ENCODE results near the gene CDHR2.

The CDHR2 gene

DNA sequence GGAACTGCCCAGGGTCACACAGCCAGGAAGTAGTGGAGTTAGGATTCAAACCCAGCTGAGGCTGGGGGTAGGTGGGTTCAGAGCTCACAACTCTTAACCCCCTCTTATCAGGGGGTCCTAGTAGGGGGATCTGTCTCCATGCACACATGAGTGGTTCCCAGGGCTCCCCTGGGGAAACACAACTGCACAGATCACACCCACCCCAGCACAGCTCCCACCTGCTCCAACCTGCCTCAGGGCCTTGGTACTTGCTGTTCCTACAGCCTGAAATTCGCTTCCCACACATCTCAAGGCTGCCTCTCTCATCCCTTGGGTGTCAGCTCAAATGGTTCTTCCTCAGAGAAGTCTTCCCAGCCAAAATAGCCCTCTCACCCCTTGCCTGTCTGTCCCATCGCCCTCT is 76.4 kb downstream of the CDHR2 start:
- DNase-seq: no peak

DNA sequence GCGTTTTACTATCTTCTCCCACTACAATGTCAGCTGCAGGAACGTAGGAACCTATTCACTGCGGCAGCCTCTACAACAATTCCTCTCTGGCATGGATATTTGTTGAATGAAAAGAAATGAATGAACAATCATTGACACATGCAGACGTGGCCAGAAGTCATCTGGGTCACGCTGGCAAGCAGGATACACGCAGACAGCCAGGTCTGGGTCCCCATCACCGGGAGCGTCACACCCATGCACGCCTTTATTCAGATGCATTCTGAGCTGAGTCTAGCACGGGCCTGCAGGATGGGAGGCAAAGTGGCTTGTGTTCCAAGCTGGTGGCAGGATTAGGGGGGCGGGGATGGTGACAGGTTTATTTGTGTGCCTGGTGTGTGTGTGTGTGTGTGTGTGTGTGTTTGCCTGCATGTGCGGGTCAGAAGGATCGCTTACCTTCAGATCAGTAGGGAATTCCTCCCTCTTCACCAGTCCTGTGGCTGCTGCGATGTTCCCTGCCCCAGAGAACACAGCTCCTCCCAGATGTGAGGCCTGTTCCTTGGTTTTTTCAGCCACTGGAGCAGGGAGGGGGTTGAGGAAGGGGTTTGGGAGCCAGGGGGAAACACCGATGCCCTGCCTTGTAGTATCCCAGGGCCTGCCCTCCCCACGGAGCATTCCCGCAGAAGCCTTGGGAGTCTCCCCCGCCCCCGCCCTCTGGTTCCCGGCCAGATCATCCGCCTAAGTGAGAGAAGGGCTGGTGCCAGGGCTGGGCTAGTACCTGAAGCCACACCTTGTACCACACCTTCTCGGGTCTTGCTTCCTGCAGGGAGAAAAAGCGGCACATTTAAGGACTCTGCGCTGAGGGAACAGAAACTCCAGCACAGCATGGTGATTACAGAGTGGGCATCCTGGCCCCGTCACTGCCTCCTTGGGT is 77.1 kb downstream of the CDHR2 start:
- no peak for DNase-seq

- no peak for DNase-seq
Observed at GRCh38 chr5:176626876-176627236, 77.7 kb downstream of the CDHR2 start.

GRCh38 chr5:176627582-176627981 is 78.4 kb downstream of the CDHR2 start:
- no peak for DNase-seq

DNA sequence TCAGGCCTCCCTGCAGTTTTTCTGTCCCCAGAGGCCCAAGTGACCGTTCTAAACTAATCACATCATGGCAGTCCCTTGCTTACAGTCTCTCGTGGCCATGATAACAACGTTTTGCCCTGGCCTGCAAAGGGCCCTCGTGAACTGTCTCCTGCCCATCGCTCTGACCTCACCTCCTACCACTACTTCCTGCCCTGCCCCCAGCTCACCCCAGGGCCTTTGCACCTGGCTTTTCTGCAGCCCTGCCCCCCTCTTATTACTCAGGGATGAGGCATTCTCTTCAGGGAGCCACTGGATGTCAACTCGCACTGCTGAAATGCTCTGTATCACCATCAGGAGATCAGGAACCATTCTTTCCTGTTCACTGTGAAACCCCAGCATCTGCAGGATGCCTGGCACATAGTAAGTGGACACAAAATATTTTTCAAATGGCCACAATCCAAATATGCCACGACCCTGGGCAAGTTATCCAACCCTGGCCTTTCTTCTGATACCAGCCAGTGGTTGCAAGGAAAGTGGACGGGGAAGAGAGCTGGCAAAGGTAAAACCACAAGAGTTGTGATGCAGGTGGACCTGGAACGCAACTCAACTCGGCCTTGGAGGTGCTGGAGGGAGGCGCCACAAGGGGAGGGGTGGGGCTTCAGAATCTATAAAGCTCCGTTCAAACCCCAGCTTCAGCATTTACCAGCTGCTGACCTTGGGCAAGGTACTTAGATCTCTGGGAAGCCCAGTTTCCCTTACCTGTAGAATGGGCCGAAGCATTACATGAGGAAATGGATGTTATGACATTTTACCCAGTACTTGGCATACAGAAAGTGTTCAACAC is 79.5 kb downstream of the CDHR2 start:
- no peak for DNase-seq

- DNase-seq: no peak
Observed at GRCh38 chr5:176629317-176629852, 80.2 kb downstream of the CDHR2 start.

- DNase-seq: no peak
Observed at GRCh38 chr5:176629853-176630680, 80.9 kb downstream of the CDHR2 start, which contains the start of the genes EIF4E1B and SNCB. EIF4E1B (plus strand) TSS chr5:176630675; CDS start chr5:176642788, 12,113 bp downstream. SNCB (minus strand) TSS chr5:176630534; CDS start chr5:176629654, 880 bp downstream.

DNA sequence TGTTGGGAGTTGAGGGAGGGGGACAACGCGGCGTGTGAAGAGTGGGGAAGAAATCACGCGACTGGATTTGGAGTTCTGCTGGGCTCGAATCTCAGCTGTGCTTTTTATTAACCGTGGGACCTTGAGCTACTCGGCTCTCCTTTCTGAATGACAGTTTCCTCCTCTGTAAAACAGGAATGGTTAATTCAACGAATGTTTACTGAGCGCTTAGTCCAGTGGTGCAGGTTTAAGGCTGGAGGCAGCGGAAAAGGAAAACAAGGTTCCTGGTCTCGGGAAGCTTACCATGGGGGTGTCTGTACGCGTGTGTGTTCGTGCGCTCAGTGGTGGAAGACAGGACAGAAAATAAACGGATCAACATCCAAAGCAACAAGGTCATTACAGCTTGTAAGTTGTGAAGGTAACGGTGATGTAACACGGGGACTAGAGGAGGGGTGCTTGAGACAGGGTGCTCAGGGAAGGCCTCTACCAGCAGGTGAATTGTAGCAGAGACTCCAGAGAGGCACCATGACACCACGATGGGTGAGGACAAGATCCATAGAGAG is 81.6 kb downstream of the CDHR2 start:
- DNase-seq: no peak

DNA sequence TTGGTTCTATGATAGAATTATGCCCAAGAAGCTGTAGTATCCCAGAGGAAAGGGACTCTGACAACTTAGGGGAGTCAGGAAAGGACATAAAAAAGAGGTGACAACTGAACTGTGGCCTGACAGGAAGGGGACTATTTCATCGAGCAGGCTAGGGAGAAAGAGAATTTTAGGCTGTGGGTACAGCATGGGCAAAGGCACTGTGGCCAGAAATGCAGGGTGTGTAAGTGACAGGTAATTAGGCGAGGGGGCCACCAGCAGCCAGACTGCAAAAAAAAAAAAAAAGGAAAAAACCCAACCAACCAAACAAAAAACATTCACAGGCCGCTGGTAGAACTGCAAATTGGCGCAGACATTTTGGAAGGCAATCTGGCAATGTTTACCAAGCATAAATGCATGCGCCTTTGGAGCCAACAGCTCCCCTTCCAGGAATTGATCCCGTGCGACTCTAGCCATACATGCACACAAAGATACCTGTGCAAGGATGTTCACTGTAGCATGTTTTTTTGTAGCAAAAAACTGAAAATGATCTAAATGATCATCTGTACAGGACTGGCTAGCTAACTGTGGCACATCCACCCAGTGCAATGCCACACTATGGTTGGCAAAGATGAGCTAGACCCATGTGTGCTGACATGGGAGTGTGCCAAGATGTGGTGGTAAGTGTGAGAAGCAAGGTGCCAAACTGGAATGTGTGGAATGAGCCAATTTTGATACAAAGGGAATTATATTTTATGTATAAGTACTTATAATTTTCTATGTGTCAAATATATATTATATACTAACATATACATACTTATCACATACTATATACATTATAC is 82.5 kb downstream of the CDHR2 start:
- peak in 1 of 2 experiments; percentile 56 for DNase-seq

GRCh38 chr5:176632745-176633144 is 83.6 kb downstream of the CDHR2 start:
- peak; percentile 37 to 89 for DNase-seq

GRCh38 chr5:176633598-176633997 is 84.5 kb downstream of the CDHR2 start:
- no peak for DNase-seq

DNA sequence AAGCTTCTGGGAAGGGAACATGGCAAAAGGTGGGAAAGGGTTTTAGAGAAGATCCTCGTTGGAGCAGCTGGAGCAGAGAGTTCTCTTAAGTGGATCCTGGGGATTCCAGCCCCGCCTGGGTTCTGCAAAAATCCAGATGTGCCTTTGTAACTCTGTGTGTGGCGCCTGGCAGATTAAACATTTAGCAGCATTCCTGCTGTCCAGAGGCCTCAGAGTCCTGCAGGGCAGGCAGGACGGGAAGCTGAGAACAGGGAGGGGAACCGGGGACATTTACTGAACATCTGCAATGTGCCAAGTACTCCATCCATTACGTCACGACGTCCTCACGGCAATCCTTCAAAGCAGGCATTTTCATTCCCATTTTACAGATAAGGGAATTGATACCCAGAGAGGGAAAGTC is 87.3 kb downstream of the CDHR2 start:
- no peak for DNase-seq

DNA sequence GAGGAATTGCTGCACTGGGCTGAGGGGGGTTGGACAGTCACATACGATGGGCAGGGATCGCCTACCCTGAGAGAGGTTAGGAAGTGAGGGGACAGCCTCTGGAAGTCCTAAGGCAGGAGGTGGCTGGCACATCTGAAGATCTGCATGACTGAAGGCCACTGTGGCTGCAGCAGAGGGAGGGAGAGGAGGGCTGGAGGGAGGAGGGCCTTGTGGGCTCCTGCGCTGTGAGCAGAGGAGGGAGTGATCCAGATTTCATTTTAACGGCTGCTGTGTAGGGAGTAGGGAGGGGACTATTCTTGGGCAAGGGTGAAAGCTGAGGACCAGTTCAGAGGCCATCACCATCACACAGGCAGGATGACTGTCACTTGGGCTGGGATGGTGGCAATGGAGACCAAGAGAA is 88.4 kb downstream of the CDHR2 start:
- DNase-seq: no peak

DNA sequence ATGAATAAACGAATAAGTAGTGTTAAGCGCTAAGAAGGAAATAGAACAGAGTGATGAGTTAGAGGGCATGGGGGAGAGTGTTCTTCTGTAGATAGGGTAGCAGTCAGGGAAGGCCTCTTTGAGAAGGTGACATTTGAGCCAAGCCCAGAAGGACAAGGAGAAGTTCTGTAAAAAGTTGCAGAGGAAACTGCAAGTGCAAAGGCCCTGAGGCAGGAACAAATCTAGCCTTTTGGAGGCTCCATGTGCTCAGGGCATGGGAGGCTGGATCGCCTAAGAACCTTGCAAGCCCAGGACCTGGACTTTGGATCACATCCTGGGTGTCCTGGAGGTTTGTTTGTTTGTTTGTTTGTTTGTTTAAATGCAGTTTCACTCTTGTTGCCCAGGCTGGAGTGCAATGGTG is 89.3 kb downstream of the CDHR2 start:
- no peak for DNase-seq

GRCh38 chr5:176639208-176639607 is 90.1 kb downstream of the CDHR2 start:
- DNase-seq: no peak

DNA sequence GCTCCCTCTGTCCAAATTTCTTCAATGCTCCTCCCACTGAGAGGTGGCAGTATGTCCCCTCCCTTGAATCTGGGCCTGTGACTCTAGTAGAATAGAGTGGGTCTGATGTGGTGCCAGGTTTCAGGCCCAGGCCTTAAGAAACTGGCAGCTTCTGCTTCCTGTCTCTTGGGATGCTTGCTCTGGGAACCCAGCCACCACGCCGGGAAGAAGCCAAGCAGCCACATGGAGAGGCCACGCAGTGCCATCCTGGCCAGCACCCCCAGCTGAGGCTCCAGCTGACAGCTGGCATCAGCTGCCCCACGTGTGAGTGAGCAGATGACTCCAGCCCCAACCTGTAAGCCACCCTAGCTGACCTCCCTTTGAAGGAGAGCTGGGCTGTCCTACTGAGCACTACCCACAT is 90.8 kb downstream of the CDHR2 start:
- peak; percentile 70 to 92 for DNase-seq

DNA sequence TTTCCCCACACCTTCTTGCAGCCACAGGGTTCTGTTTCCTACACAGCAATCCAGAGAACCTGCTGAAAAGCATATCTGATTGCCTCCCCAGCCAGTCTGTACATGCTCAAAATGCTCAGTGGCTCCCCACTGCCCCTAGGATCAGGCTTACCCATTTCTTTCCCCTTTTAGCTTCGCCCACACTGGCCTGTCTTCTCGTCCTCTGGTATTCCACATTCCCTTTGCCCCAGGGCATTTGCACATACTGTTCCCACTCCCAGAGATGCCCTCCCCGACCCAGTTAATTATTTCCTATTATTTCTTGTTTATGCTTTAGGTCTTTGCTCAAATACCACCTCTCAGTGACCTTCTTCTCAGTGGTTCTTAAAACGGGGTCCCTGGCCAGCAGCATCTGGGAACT is 91.5 kb downstream of the CDHR2 start:
- no peak for DNase-seq

DNA sequence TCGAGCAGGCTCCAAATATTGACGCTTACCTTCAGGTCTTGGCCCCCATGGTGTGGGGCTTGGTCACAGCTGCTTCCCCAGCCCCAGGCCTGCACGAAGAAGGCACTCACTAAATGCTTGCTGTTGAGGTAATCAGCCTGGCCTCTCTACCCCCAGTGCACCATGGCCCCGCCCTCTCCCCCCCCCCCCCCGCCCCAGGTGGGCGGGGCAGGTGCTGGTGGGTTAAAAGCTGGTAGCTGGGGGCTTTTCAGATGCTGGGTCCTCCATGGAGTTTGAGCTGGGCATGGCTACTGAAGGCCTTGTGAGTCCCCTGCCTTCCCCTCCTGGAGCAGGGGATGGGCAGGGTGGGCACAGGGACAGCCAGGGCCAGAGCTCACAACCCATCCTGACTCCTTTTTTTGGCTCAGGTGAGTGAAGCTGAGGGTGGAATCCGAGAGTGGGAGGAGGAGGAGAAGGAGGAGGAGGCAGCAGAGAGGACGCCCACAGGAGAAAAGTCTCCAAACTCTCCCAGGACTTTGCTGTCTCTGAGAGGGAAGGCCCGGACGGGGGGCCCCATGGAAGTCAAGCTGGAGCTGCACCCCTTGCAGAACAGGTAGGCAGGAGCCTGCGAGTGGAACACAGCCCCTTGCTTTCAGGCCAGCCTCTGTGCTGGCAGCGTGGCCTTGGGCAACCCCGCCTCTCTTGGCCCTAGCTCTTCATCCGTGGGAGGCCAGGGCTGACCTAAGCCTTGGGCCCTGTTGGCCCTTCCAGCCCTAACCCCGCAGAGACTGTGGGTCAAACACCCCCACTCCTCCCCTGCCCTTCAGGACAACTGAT is 93.7 kb downstream of the CDHR2 start:
- DNase-seq: no peak

- DNase-seq: no peak
Observed at GRCh38 chr5:176643491-176644219, 94.5 kb downstream of the CDHR2 start.

GRCh38 chr5:176644294-176644693 is 95.2 kb downstream of the CDHR2 start:
- no peak for DNase-seq
